AG09309 (cell line): Measurements from ENCODE around the gene LTO1.

ENCODE experiments used
- DNase-seq: peaks from one replicate; pipeline ENCODE4 v3.0.0-alpha.2; 2010; ENCODE audit warnings: low read depth
- H3K4me3 ChIP-seq: 2 replicates; pipeline ENCODE4 v1.5.1; 2011; ENCODE audit warnings: mild to moderate bottlenecking, low read depth, low read length, moderate library complexity; ENCODE audit not compliant: control insufficient read depth
- TF ChIP-seq, protein P1 (sequence below): IDR thresholded peaks from 2 replicates; pipeline ENCODE4 v1.5.1; 2011; ENCODE audit warnings: mild to moderate bottlenecking, low read depth, low read length, inconsistent platforms; ENCODE audit not compliant: insufficient read depth, control insufficient read depth; ENCODE audit errors: missing control alignments

Gene LTO1

GRCh38 chr11:69650081-69650831 is 24.9 kb downstream of the LTO1 start:
- TF ChIP-seq, protein P1, sequence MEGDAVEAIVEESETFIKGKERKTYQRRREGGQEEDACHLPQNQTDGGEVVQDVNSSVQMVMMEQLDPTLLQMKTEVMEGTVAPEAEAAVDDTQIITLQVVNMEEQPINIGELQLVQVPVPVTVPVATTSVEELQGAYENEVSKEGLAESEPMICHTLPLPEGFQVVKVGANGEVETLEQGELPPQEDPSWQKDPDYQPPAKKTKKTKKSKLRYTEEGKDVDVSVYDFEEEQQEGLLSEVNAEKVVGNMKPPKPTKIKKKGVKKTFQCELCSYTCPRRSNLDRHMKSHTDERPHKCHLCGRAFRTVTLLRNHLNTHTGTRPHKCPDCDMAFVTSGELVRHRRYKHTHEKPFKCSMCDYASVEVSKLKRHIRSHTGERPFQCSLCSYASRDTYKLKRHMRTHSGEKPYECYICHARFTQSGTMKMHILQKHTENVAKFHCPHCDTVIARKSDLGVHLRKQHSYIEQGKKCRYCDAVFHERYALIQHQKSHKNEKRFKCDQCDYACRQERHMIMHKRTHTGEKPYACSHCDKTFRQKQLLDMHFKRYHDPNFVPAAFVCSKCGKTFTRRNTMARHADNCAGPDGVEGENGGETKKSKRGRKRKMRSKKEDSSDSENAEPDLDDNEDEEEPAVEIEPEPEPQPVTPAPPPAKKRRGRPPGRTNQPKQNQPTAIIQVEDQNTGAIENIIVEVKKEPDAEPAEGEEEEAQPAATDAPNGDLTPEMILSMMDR, result no peak
- no peak for DNase-seq
- no peak overlapping the region for H3K4me3 ChIP-seq

DNA sequence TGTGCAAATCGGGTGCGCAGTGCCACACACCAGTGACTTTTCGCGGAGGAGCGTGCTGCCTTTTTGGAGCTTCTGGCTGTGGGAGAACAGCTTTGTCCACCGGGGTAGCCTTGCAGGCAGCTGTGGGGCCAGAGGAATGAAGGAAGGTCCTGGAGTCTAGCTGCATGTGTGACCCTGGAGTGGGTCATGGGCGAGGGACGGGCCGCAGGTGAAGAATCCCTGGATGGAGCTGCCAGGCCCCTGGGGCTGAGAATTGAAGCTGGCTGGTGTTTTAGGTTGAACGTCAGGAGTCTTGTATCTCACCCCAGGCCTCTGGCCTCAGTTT is 25.6 kb downstream of the LTO1 start:
- no peak overlapping the region for H3K4me3 ChIP-seq
- TF ChIP-seq, protein P1, result no peak
- no peak for DNase-seq

DNA sequence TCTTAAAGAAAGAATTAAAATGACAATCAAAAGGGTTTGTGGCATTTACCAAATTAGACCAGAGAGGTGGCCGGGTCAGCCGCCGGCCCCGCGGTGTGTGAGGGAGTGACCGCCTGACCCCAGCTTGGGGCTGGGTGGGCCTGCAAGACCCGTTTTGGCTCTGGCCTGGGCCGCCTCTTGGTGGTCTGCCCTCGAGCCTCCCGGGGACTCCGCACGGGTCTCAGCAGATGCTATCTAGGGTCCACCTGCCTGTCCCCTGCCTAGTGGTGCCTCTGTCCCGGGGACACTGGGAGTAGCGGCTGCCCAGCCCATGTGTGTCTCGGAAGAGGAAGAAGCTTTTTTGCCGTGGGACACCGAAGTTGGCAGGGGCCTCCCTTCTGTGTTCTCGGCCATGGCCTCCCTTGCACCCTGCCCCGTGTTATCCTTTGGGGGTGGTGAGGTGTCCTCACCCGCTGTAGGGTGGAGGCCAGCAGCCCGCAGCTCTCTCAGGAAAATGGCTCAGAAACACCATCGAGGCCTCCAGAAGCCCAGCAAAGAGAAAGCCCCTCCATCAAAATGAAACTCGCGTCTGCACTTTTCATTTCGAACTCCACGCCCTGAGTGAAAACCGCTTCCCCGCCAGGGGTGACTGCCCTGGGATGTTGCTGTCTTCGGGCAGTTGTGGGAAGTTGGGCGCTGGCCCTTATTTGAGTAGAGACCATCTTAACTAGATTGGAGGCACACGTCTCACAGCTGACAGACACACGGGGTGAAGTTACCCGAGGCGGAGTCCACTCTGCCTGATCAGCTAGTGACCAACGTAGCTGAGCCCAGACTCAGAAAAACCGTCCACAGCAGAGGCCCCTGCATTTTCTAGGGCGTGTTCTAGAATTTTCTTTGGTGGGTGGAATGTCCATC is 26.2 kb downstream of the LTO1 start:
- no peak overlapping the region for H3K4me3 ChIP-seq
- DNase-seq, result no peak
- TF ChIP-seq, protein P1, result no peak

DNA sequence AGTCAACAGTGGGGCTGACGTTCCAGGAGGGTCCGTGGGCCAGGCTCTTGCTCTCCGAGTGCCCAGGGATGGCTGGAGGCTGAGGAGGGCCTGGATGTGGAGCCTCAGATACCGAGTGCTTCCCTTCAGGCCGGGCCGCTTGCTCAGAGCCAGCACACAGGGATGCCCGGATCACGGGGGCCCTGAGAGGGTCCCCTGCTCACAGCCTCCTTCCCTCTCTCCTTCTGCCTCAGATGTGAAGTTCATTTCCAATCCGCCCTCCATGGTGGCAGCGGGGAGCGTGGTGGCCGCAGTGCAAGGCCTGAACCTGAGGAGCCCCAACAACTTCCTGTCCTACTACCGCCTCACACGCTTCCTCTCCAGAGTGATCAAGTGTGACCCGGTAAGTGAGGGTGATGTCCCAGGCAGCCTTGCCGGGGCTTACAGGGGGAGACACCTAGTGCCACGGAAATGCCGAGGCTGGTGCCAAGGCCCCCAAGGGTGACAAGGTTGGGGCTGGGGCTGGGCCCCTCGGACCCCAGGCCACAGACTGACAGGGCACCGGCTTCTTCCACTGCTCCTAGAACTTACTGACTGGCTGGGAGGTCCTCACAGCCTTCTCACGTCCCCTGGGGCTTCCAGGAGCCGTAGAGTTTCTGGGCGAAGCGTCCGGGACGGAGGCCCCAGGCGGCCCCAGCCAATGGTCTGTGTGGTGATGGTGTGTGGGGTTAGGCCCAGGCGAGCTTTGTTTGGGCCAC is 27.2 kb downstream of the LTO1 start:
- DNase-seq, result no peak
- TF ChIP-seq, protein P1, result no peak
- H3K4me3 ChIP-seq, result no peak overlapping the region

DNA sequence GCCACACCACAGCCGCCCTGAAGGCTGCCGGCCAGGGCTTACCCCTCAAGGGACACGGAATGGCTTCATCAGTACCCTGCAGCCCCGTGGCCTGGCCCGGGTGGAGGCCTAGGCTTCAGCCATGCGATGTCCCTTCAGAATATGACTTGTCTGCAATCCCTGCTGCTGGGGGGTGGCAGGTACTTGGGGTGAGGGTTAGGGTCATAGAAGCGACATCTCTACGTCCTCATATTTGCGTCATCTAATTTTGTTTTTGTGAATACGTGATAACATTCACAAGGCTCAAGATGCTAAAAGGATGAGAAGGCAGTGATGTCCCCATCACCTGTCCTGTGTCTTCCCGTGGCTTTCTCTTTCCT is 27.8 kb downstream of the LTO1 start:
- H3K4me3 ChIP-seq, result no peak overlapping the region
- DNase-seq, result no peak
- TF ChIP-seq, protein P1, result no peak

- TF ChIP-seq, protein P1, result no peak
- DNase-seq, result no peak
- H3K4me3 ChIP-seq, result no peak overlapping the region
Observed at GRCh38 chr11:69646493-69647389, 28.4 kb downstream of the LTO1 start.
